ENCODE data around the gene ZNF17. TPM values are rescaled to one million over a fixed set of nuclear protein-coding genes. Genes with fewer than 3 reads are reported as not detected.

Gene ZNF17

Small RNA genes within 50 kb of the gene (small RNA-seq; reads per million reads assigned to genes)
- not detected for gene VN1R107P

All from skeletal muscle satellite cell (primary cell).